Amygdala (tissue), 56 donors: ENCODE measurements around the gene MAP3K5.

Experiments
- DNase-seq, 56 donors: peaks; one replicate each; lab custom pipeline; 2025; lab: John Stamatoyannopoulos, UW

MAP3K5 gene

DNA sequence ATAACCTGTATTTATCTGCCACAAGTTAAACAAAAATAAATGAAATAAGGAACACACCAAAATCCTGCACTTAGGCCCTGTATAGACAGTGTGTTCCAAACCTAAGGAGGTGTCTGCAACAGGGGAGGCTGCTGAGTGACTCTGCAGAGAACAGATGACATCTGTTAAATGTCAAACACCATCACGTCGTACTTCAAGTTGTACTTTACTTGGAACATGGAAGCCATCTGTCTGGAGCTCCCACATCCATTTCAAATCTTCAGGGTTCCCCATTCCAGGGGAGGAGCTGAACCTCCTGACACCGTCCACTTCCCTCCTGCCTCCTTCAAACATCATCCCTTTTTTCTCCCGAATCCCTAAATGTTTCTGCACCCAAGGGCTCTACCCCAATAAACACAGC lies 240.2 kb downstream of the MAP3K5 start:
- no peak for DNase-seq

DNA sequence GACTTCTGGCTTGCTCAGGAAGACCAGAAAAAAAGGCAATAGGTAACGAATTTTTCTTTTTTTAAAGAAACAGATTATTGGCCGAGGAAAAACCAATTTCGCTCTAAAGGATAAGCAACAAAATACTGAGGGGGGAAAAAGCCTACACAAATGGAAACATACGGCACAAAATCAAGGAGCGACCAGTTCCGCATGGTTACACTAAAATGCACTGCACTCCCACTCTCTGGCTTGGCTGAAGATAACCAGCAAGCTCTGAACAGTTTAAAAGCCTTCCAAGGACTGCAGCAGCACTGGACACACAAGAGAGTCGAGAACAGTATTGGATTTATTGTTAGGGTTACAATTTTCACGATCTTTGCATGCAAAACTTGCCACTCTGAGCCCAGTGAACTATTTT lies 241.2 kb downstream of the MAP3K5 start:
- no peak for DNase-seq

DNA sequence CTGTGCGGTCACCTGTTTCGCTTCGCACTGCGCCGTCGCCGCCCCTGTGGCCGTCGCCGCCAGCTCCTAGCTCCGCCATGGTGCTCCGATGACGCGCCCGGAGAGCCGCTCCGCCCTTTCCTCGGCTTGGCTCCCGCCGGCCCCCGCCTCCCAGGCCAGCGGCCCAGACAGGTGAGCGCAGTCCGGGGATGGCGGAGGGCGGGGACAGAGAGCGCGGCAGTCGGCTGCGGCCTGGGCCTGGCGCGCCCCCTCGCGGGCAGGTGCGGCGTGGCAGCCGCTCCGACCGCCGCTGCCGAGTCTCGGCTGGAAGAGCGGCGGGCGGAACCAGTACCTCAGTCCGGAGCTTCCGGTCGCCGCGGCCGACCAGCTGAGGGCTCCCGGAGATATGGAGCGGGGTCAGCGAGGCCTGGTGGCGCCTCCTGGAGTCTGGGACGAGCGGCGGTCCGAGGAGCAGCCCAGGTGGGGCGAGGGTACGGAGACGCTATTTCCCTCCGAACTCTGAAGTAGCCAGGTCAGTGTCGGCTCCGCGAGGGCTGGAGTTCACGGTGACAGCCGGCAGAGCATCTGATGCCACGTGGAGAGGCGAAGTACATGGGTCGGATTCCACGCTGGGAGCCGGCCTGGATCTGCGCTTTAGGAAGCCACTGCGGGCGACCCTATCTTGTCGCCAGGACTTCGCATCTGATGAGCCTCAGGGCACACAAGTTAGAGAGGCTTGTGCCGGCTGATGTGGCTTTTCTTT lies 241.8 kb downstream of the MAP3K5 start, which contains the start of gene MAP7:
TSS of gene MAP7 (minus strand) at position 93 of the 742 bp plus-strand sequence. CDS start at position 79, 14 bp downstream.
- peak in 38 of 56 donors; percentile 5 to 70 (median 38) for DNase-seq

DNA sequence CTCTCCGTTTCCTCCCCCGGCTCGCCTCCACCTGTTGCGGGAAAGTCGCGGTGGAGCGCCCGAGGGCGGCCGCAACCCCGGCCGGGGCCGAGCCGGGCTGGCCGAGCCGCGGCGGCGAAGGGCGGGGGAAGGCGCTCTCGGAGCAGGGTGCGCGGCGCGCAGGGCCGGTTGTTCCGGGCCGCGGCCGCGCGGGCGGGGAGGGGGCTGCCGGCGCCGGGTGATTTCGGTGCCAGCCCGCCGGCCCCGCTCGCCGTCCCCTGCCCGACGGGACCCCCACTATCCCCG lies 242.3 kb downstream of the MAP3K5 start:
- peak in 2 of 56 donors; percentile 18 to 51 for DNase-seq

DNA sequence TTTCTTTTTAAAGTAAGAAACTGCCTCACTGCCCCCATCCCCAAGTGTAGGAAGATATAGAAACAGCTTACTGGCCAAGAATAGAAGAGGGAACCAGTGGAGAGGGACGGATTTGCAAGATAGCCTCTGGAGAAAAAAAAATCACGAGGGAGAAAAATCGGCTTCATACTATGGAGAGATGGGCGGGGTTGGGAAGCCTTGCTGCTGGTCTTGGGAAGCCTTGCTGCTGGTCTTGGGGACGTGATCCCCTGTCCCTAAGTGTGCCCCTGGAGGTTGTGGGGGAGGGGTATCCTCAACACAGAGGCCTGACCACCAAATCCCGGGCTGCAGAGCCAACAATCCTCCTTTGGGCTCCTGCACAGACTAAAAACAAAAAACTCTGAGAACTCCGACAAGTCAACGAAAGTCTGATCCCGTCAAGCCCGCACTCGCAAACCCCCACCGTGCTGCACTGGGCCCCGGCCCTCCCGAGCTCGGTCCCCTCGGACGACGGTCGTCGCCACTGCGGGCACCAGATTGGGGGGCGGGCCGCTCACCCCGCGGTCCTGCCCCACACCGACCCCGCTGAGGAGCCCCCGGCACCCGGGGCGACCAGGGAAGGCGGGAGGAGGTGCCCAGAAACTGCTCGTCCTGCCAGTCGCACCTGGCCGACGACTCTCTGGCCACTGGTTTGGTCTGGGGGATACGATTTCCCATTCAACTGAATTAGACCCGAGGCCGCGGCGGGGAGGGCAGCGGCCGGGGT lies 242.8 kb downstream of the MAP3K5 start:
- DNase-seq, result peak in 18 of 56 donors; percentile 3 to 51 (median 26)

DNA sequence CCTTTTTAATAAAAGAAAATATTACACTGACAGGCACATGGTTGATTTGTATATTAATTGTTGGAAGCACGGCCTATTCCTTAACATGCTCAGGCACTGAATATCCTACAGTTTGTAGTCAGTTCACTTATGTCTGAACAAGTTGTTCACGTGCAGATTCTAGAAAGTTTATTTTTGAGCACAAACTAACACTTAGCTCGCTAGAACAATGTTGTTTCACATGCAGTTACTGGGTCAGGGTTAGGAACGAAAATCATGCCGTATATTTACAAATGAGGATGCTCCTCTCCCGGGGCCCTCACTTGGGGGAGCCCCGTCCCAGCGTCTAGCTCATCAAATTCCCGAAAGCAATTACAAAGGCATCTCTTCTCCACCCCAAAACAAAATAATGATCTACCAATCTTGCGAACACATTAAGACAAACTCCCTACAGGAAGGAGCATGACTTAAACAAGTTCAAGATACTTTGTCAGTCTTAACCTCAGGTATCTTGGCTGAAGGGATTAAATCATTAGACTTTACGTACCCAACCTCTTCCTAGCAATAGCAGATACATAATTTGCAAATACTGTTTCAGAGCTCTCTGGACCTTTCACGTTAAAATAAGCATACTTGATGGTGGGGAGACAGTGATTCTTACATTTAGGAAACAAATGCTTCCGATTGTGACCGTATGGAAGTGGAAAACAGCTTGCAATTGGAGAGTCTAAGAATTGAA lies 243.5 kb downstream of the MAP3K5 start:
- peak in 2 of 56 donors; percentile 11 to 15 for DNase-seq

DNA sequence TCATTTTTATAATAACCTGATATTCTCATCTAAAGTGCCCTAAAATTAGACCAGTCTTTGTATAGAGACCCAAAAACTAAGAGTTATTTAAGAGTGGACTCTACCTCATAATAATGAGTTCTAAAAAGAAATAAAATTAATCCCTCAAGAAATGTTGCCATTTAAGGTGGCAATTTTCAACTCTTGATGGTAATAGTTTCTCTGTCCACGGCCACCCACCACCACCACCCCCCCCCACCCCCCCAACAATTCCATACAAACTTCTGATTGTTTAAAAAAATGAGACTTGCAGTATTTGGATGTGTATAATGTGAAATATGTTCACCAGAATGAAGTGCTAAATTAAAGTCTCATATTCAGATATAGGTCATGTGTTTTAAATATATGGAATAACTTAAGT lies 244.4 kb downstream of the MAP3K5 start:
- no peak for DNase-seq

DNA sequence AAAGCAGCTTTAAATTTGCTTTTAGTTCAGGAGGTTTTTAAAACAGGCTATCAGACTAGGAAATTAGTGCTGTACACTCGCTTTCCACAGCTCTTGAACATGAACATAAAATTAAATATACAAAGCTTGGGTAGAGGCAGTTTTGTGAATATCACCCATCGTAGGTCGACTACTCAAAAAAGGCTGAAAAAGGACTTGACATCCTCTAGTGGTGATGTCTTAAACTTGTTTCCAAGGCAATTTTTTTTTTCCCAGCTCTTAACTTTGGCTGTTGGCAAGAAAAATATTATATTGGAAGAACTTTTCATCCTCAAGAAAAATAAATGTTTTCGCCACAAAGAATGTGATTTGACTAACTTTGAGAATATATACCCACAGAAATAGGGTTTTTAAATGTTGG lies 244.9 kb downstream of the MAP3K5 start:
- peak in 1 of 56 donors; percentile 54 for DNase-seq

DNA sequence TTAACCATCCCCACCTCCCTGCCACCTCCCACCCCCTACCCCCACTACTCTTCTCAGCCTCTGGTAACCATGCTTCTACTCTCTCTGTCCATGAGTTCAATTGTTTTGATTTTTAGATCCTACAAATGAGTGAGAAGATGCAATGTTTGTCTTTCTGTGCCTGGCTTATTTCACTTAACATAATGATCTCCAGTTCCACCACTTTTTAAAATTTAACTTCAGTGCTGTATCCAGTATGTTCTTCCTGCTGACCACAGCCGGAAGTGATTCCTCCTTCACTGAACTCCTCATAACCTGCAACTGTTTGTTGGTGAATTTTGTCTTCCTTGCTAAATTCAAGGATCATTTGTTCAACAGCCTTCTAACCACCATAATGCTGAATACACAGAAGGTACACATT lies 245.9 kb downstream of the MAP3K5 start:
- DNase-seq, result no peak

DNA sequence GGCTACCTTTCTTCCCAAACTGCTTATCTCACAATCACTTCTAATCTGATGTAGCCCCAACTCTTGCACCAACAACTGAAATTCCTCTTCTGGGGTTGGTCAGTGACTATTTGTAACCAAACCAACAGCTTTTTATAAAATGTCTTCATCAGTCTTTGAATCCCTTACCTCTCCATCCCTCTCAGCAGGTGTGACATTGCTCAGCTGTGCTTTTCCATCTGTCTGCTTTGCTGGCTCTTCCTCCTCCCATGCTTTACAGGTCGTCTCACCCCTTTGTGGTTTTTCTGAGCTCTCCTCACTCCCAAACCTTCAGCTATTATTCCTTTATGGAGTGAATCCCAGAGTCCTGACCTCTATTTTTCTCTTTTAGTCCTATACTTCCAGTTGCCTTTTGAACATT lies 248.0 kb downstream of the MAP3K5 start:
- DNase-seq, result no peak

DNA sequence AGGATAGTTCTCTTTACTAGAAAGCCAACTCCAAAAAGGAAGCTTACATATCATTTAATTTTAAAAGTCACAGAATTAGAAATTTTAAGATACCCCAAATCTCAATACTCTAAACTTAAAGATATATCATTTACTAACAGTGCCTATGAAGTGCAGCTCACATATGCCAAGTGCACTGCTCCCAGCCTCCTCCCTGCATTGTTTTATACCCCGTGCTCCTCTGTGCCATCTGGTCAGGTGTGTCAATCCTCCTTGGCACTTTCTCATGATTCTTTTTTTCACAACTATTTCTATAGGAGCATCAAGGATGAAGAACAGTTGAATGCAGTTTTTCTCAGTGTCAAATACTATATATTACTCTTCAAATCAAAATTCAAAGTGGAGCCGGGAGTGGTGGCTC lies 250.9 kb downstream of the MAP3K5 start:
- DNase-seq, result no peak

DNA sequence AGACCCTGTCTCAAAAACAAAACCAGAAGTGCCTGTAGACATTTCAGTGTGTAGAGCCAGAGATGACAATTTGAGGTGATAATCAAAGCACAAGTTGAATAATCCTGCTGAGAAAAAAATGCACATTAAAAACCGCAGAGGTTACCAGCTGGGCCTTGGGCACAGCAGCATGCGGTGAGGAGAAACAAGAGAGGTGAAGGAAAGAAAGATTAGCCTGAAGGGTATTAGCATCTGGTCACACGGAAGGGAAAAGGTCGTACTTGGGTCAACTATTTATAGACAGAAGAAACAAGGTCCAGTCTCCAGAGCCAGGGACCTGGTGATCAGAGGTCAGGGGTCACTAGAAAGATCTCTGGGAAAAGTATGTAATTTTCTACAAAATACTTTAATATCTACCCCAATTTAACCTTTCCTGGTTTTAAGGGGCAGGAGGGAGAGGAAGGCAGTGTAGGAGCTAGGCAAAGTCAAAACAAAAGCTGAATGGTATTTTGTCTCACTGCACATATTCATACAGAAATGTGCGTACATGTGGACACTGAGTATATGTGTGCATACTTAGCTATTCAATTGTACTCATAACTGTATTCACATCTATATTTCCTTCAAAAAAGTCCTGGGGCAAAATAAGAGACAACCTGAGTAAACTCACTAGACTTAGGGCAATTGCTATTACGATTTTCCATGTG lies 252.2 kb downstream of the MAP3K5 start:
- DNase-seq, result no peak

DNA sequence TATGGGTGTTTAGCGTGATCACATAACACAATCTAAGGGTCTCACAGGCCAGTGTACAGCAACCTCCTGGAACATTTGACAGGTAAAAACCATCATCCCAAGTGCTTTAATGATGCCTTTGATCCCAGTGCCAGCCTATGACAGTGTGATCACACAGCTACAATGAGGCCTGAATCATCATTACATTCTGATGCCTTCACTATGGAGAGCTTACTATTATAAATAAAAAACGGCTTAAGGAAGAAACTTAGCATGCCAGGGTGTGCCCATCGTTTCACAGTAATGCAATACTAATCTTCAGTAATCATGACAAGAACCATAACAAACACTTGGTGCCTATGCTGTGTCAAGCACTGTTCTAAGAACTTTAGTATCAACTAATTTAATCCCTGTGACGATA lies 253.4 kb downstream of the MAP3K5 start:
- DNase-seq, result no peak

DNA sequence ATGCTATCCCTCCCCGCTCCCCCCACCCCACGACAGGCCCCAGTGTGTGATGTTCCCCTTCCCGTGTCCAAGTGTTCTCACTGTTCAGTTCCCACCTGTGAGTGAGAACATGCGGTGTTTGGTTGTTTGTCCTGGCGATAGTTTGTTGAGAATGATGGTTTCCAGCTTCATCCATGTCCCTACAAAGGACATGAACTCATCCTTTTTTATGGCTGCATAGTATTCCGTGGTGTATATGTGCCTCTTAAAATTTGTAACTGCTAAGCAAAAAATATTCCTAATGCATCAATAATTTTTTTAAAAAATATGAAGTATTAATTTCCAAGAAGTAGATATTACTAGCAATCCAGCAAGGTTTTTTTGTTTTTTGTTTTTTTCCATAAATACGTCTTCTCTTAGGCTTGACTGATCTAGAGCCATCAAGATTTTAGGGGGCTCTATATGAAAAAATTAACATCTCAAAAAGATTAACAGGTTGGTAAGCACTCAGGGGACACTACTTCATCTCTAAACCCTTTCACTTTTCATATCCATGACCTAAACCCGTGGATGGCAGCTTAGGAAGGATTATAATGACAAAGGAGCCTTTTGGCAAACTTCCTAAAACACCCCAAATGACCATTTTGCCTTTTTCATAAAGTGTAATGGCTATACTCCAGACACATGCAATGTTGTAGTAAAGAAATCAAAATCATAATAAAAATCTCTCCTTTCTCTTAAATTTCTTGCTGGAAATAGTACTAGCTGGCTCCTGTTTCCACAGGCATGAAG lies 256.2 kb downstream of the MAP3K5 start:
- no peak for DNase-seq

DNA sequence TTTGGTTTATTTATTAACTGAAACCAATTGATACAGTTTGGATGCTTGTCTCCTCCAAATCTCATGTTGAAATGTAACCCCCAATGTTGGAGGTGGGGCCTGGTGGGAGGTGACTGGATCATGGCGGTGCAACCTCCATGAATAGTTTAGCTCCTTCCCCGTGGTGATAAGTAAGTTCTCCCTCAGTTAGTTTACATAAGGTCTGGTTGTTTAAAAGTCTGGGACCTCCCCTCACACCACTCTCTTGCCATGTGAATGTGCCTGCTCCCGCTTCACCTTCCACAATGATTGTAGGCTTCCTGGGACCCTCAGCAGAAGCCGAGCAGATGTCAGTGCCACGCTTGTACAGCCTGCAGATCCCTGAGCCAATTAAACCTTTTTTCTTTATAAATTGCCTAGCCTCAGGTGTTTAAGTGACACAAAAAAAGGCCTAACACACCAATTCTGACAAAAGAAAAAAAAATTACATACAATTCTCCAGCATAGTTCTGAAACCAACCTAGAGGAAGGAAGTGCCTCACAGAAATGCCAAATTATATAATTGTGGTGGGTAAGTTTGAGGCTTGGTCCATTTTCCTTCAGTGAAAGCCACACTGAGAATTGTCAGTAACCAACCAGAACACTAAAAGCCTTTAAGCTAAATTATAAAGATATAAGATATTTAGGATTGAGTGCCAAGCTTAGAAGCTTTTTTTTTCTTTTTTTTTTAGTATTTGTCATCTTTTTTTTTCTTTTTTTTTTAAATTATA lies 257.1 kb downstream of the MAP3K5 start:
- no peak for DNase-seq

DNA sequence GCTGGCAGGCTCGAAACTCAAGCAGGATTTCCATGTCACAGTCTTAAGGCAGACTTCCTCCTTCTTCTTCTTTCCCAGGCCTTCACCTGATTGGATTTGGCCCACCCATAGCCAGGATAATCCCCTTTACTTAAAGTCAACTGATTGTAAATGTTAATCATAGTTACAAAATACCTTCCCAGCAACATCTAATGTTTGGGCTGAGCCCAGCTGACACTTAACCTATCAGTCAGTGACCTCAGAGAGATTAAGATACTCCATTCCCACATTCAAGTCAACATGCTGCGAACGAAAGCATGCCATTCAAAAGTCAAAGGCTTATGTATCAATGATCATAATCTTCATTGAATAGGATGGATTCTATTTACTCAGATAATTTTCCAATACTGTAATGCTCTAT lies 258.0 kb downstream of the MAP3K5 start:
- DNase-seq, result no peak

DNA sequence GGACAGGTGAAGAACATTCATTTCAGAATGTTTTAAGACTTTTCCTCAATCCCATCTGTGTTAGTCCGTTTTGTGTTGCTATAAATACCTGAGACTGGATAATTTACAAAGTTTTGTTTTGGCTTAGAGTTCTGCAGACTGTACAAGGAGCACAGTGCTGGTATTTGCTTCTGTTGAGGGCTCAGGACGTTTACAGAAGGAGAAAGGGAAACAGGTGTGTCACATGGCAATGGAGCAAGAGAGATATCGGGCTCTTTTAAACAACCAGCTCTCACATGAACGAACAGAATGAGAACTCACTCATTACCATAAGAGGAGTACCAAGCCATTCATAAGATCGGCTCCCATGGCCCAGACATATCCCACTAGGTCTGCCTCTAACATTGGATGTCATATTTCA lies 258.8 kb downstream of the MAP3K5 start:
- no peak for DNase-seq

DNA sequence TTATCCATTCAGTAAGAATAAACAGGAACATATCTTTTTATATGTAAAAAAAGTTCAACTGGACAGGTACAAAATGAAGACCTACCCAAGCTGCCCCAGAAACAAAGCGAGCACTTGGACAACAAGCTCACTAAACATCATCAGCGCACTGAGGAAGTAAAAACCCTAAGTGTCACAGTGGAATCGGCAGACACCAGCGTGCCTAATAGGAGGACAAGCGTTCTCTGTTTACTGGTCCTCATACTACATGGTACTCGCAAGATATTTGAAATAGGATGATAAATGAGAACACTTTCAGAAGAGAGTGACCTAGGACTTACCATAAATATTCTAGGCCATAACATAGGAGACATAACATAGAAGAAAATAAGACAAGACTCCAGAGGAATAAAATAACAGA lies 260.2 kb downstream of the MAP3K5 start:
- peak in 6 of 56 donors; percentile 16 to 40 (median 24) for DNase-seq

DNA sequence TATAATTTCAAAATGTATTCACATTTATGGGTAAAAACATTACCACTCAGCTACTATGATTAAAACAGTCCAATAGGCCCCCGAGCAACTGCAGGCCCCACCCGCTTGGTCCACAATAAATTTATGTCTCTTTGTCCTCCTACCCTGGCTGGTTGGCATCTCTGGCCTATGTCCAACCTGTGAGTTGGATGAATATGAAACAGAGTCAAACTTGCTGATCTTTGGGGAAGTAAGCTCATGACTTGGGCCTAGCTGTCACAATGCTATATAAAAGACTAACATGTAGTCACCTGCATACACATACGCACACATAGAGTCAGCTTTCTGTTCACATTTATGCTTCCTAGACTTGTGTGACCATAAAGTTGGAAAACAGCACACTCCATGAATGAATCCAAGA lies 262.6 kb downstream of the MAP3K5 start:
- no peak for DNase-seq
